GM19023 (cell line): Measurements from ENCODE around the gene TMBIM1.
A peak's percentile ranks its signal among the peaks of the same experiment; 100 is the strongest.

Source experiments
- ATAC-seq: cut with Tn5 transposase; IDR thresholded peaks from one replicate; pipeline ENCODE4 v1.9.1; 2021; ENCODE audit warnings: mild to moderate bottlenecking, moderate library complexity; ENCODE audit not compliant: unreplicated experiment

TMBIM1 gene

DNA sequence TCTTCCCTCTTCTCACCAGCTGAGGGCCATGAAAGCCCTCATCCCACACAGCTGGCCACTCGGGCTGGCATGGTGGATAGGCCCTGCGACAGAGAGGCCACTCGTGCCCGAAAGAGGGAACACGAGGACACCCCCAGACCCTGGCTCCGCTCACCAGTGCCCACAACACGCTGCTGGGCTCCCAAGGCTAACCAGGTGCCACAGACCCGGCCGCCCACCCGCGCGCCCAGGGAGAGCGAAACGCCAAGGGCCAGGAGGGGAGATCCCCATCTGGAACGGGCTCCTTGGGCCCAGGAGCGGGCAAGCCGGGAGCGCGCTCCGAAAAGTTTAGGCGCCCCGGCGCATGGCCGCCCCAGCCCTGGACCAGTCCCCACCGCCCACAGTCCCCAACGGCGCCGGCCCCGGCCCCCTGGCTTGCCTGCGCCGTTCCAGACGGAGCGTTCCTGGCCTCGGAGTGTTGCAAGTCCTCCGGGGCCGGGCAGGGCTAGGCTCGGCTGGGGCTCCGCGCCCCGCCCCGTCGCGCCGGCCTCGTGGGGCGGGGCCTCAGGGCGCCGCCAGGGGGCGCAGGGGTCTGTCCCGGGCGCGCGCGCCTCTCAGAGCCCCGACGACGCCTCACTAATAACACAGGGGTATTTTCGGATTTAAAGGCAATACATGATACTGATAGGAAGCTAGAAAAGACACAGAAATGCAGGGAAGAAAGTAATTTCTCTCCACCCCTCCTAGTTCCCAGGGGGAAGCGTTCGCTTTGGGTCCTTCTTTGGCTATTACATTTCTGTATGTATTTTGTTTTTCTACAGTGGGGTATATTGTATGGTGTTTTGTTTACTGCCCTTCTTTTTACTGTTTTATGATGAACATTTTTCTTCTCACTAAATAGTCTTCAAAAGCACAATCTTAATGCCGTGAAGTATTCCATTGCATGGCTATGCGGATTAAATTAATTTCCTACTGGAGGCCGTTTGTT is at the start of gene TMBIM1:
Gene TMBIM1 (minus strand): TSS at position 456 of the 967 bp plus-strand sequence. CDS start 10,362 bp downstream, outside the sequence.
- peak; percentile 77 for ATAC-seq

GRCh38 chr2:218341381-218341780 is 49.1 kb upstream of the TMBIM1 start:
- ATAC-seq: no peak

- ATAC-seq: no peak
These were observed 48.4 kb upstream of the TMBIM1 start for GRCh38 chr2:218340656-218341055.

DNA sequence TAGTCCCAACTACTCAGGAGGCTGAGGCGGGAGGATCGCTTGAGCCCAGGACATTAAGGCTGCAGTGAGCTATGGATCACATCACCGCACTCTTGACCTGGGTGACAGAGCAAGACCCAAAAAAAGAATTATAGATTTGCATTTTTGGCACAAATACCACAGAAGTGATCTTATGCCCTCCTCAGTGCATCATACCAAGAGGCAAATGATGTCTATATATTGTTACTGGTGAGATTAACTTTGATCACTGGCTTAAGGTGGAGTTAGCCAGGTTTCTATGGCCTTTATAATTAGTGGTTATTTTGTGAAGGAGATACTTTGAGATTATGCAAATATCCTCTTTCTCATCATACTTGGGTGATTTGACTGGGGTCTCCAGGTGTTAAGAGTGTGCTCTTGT is 42.2 kb upstream of the TMBIM1 start:
- ATAC-seq: no peak

DNA sequence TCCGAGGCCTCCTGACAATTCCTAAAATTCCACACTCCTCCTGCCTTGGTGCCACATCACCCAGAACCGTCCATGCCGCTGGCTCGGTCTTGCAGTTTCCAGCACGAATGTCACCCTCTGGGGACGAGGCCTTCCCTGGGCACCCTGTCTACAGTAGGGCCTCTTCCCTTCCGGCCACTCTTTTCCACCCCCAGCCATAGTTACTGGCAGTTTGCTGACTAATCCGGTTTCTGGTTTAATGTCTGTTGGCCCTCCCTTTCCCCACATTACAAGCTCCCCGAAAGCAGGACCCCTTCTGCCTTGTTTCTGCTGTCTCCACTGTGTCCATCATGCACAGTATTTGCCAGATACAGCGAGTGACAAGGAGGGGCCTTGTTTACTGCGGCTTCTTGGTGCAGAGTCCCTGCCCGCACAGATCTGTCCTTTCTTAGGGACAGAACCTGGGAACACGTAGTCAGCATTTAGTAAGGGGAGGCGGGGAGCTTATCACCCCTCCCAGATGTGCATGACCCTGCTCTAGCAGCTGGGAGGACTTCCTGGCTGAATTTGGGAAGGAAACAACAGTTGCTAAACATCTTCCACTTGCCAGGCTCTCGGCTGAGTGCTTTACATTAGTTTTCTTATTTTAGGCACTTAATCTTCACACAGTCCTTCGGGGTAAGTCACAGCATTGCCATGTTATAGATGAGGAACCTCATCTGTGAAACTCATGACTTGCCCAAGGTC is 40.8 kb upstream of the TMBIM1 start:
- no peak for ATAC-seq

DNA sequence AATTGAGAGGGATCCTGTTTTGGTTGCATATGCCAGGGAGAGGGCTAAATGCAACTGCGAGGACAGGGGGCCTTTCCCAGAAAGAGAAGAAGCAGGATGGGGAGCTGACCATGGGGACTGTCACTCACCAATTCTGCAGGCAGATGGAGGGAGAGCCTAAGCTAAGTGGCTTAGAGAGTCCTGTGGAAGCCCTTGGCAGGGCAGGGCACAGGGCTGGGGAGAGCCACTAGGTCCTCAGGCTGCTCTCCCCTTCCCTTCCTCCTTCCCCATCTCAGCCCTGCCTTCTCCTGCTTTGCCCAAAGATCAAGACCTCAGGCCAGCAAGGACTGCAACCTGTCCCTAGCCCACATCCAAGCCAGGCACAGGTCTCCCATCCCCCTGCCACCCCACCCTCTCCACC is 40.0 kb upstream of the TMBIM1 start:
- no peak for ATAC-seq

- no peak for ATAC-seq
These were observed 39.4 kb upstream of the TMBIM1 start for GRCh38 chr2:218331745-218332144.

DNA sequence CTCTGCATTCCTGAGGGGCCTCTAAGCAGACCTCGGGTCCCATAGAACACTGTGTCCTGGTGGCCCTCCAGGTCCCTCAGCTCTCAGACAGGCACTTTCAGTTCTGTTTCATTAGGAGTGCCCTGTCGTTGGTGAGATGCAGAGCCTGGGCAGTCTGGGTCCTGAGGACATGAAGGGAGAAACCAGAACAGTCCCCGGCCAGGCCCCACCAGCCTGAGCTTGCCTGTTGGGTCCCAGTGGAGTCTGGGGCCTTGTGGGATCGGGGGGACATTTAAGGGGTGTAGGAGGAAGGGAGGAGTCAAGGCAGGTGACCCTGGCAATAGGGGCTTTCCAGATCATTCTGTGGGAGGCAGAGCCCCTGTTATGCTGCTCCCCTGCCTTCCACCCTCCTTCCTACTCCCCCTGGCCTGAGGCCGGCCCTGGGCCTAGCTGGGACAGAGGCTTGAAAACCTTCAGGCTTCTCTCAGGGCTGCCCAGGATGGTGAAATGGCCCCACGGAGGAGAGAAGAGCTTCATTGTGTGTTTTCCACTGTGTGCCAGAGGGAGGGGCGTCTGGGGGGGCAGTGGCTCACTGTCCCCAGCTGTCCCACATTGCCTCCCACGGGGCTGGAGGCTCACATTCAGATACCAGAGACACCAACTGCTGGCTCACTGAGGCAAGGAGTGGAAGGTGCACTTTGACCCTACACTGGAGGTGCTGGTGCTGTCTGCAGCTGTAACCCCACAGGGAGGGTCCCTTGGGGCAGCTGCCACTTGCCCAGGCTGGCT is 37.7 kb upstream of the TMBIM1 start:
- ATAC-seq: peak; percentile 48

DNA sequence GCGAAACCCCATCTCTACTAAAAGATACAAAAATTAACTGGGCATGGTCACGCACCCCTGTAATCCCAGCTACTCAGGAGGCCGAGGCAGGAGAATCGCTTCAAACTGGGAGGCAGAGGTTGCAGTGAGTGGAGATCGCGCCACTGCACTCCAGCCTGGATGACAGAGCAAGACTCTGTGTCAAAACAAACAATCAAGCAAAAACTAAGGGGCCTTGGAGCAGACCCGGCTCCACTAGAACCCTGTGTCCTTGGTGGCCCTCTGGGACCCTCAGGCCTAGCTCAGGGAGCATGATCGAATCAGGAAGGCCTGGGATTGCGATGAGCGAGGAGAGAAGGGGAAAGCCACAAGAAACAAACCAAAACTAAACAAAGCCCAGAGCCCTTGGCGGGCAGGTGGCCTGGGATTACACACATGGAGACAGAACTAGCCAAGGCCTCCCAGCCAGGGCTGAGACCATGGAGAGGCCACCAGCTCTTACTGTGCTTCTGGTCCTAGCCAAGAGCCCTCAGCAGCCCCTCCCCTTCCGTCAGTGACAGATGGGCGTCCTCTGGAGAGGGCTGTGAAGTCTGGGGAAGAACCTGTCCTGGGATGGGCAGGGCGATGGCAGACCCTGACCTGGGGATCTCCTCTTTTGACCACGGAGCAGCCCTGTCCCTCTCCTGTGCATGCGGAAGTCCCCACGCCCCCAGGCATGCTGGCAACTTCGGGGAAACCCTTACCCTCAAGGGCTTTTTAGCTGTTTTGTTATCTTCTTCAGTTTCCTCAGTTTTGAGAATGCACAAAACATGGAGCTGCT is 36.9 kb upstream of the TMBIM1 start:
- ATAC-seq: peak; percentile 55

GRCh38 chr2:218328294-218328693 is 36.0 kb upstream of the TMBIM1 start:
- ATAC-seq: no peak

GRCh38 chr2:218327451-218328210 is 35.3 kb upstream of the TMBIM1 start:
- no peak for ATAC-seq

DNA sequence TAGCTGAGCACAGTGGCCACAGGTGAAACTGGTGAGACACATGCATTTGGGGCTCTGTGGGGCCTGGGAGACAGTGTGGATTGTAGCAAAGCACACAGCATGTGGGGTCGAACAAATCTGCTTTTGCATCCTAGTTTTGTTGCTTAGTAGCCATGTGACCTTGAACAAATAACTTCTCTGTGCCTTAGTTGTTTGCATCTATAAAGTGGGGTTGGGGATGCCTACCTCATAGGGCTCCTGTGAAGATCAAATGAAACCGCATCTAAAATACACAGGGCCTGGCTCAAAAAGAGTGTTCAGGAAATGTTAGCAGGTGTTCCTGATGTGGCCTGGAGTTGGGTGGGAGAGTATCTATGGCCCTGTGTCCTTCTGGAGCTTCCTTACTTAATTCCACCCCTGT is 34.0 kb upstream of the TMBIM1 start:
- no peak for ATAC-seq

DNA sequence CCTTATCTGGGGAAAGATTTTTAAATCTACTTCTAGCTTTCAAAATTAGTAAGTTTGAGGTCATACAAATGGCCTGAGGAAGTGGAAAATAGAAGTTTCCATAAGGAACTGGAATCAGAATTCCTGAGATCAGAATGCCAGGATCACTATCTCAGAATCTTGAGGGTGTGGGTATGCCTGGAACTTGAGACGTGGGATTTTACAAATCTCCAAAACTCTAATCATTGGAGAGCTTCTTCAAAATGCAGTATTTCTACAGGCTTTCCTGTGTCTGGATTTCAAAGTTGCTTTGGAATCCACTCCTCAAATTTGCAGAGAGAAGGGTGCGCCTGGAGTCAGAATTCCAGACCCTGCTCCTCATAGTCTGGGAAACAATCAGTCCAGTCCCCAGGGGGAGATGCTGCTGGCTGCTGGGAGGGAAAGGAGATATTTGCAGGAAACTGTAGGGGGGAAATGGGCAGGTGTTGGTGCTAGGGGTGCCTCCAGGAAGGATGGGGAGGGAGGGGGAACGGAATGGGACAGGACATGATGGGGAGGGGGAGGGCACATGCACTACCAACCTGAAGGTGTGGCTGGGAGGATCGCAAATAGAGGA is 33.4 kb upstream of the TMBIM1 start:
- ATAC-seq: no peak

GRCh38 chr2:218323526-218324472 is 31.5 kb upstream of the TMBIM1 start:
- ATAC-seq: no peak

DNA sequence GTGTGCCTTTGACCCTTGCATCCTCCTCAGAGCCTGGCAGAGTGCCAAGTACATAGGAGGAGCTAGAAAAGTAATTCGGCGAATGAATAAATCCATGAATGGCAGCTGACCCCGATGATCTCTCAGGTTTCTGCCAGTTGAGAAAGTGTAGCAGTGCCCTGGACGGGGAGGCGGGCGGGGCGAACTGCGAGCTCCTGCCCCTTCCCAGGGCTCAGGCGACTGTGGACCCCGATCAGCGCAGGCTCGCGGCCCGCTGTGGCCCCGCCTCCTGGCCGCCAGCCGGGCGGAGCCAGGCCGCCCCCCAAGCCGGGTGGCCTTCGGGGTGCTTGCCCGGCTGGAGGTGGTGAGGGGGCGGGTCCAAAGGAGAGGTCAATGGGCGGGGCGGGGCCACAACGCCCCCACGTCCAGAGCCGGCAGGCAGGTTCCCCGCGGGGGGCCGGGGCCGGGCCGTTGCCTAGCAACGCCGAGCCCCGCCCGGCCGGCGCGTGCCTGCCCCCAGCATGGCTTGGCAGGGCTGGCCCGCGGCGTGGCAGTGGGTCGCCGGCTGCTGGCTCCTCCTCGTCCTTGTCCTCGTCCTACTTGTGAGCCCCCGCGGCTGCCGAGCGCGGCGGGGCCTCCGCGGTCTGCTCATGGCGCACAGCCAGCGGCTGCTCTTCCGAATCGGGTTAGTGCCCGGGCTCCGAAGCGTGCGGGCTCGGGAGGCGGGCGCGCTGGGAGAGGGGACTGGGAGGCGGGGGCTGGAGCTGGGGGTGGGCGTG is 30.6 kb upstream of the TMBIM1 start:
- ATAC-seq: peak; percentile 83

- no peak for ATAC-seq
These were observed 28.5 kb upstream of the TMBIM1 start for GRCh38 chr2:218320704-218321336.

DNA sequence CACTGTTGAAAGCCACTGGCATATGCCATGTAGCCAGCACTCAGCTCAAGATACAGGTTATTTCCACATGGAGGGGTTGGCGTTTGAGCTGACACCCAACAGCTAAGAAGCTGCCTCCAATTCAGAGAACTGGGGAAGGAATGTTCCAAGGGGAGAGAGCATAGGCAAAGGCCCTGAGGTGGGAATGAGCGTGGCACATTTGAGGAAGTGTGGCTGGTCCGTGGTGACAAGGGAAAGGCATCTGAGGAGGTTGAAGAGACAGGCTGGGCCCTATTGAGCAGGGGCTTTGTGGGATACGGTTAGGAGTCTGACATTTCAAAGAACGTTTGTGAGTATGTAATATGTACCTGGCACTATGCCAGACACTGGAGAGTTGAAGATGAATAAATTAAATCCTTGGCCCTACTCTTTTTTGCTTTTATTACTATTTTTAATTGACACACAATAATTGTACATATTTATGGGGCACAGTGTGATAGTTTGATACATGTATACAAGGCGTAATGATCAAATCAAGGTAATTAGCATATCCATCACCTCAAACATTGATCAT is 27.6 kb upstream of the TMBIM1 start:
- ATAC-seq: no peak
